GM13976 (cell line): Measurements from ENCODE around the gene GLB1L3.
A peak's percentile ranks its signal among the peaks of the same experiment; 100 is the strongest.
"Not testable (repeated sequence)": the region's sequence is repeated elsewhere in the genome, so short reads cannot be mapped to it uniquely, and the experiment has no call there.

Experiments used
- DNase-seq: peaks from one replicate; pipeline ENCODE4 v3.0.0; 2012; ENCODE audit warnings: low spot score
- in situ Hi-C: fragments of 300-500 bp; cut with MboI; formaldehyde crosslinking; loops from one replicate; pipeline ENCODE4 v1.12.0; 2022; ENCODE audit warnings: low sequenced_read_pairs, mixed read lengths, inconsistent platforms; ENCODE audit not compliant: unreplicated experiment
- TF ChIP-seq, protein P1 (sequence below): IDR thresholded peaks from 2 replicates; pipeline ENCODE4 v1.5.1; 2012; ENCODE audit warnings: borderline replicate concordance, mild to moderate bottlenecking; ENCODE audit not compliant: insufficient read depth; ENCODE audit errors: extremely low read depth, missing control alignments, control extremely low read depth

Gene GLB1L3

DNA sequence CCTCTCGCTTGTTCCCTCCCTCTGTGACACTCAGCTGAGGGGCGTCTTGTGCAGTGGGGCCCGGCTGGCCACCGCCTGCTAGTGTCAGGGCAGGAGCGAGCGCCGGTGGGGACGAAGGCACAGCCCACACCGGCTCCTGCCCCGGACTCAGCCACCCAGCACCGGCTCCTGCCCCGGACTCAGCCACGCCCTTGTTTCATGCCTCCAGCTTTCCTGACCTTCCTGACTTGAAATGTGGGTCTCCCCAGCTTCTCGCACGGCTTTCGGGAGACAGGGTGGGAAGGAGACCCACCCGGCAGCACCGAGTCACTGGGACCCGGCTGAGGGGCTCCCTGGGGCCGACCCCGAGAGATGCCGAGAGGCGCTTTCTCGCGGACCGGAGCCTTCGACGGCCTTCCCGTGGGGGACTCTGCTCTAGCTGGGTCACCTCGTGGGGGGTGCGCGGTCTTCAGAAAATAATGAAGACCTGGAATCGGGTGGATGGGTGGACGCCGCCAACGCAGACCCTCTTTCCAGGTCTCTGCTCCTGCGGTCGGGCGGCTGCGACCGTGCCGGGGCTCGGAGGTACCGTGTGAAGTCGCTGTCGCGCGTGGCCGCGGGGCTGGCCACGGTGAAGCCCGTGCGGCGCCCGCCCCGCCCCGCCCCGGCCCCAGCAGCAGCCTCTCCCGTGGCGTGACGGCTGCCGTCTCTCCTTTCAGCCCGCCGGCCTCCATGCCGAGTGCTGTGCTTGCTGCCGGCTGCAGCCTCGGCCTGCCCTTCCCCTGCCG, 65.8 kb downstream of the GLB1L3 start:
- DNase-seq = peak; percentile 11
- TF ChIP-seq, protein P1, sequence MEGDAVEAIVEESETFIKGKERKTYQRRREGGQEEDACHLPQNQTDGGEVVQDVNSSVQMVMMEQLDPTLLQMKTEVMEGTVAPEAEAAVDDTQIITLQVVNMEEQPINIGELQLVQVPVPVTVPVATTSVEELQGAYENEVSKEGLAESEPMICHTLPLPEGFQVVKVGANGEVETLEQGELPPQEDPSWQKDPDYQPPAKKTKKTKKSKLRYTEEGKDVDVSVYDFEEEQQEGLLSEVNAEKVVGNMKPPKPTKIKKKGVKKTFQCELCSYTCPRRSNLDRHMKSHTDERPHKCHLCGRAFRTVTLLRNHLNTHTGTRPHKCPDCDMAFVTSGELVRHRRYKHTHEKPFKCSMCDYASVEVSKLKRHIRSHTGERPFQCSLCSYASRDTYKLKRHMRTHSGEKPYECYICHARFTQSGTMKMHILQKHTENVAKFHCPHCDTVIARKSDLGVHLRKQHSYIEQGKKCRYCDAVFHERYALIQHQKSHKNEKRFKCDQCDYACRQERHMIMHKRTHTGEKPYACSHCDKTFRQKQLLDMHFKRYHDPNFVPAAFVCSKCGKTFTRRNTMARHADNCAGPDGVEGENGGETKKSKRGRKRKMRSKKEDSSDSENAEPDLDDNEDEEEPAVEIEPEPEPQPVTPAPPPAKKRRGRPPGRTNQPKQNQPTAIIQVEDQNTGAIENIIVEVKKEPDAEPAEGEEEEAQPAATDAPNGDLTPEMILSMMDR = no peak
- in situ Hi-C loops = no loop called here

DNA sequence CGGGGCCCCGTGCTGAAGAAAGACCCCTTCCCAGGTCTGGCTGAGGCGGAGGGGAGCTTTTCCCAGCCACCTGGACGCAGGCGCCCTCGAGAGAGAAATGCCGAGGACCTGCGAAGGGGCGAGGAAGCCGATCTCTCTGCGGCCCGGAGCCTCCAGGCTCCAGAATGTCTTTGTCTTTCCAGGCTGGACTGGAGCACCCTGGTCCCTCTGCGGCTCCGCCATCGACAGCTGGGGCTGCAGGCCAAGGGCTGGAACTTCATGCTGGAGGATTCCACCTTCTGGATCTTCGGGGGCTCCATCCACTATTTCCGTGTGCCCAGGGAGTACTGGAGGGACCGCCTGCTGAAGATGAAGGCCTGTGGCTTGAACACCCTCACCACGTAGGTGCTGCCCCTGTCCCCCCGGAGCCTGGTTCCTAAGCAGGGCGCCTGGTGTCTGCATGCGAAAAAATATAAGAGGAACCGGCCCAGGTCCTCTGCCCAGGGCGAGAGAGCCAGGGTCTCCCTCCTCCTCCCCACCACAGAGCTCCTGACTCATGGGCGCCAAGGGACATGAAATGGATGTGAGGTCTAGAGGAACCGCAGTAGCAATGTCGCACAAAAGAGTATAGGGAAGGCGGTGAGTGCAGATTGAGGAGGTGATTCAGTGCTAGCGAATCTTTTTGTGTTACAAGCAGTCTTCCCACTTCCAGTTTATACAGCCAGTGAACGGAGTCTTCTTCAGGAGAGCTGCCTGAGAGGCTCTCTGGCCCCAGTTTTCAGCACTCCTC, 66.6 kb downstream of the GLB1L3 start:
- in situ Hi-C loops = no loop called here
- TF ChIP-seq, protein P1 = no peak
- peak; percentile 17 for DNase-seq

DNA sequence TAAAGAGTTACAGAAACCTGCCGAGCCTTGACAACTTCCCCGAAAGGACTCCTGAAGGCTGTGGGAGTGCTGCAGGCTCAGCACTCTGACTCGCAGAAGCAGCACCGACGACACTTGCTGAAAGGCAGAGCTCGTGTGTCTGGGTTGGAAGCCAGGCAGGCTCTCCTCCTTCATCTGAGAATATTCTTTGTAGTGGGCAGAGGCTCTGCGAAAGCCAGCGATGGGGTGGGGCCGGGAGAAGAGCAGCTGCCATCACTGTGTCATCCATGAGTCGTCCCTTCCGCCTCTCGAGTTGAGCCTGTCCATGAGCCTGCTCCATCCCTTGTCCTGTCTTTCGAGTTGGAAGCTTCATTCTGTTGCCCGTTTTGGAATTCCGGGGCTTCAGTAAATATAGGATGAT, 67.5 kb downstream of the GLB1L3 start:
- in situ Hi-C loops = no loop called here
- TF ChIP-seq, protein P1 = no peak
- DNase-seq = no peak

DNA sequence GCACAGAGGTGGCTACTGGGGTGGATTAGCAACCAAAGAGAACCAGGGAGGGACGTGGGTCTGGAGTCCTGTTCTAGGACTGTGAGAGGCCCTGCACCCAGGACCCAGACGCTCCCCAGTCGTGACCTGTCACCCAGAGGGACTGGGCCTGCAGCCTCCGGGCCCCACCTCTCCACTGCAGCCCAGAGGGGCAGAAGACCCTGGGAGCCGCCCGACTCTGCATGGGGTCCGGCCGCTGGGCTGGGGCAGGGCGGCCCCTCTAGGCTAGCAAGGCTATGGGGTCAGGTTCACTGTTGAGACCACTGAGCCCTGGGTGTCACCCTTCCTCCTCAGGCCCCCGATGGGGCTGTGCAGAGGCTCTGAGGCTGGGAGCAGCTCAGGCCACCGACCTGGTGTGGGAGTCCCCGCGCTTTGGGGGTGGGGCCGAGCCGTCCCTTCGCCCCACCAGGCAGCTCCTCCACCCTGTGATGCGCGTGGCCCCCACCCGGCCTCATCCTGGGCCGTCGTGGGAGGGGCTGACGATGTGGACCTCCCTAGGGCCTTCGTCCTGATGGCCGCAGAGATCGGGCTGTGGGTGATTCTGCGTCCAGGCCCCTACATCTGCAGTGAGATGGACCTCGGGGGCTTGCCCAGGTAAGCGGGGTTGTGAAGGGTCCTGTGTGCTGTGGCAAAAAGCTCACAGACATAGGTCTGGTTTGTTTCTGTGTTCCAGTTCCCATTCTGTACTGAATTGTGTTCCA, 68.5 kb downstream of the GLB1L3 start:
- in situ Hi-C loops = not testable (repeated sequence)
- DNase-seq = peak; percentile 13

DNA sequence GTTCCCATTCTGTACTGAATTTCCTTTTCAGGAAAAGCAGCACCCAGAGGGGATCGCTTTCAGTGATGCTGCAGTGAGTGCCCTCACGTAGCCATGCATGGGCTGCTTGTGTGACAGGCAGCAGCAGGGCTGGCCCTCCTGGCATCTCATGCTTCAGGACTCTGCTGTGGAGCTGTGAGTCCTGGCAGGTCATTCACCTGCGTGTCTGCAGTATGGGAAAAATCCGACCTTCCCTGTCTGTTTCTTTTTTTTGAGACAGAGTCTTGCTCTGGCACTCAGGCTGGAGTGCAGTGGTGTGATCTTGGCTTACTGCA, 69.0 kb downstream of the GLB1L3 start:
- in situ Hi-C loops = no loop called here
- TF ChIP-seq, protein P1 = no peak
- DNase-seq = no peak

DNA sequence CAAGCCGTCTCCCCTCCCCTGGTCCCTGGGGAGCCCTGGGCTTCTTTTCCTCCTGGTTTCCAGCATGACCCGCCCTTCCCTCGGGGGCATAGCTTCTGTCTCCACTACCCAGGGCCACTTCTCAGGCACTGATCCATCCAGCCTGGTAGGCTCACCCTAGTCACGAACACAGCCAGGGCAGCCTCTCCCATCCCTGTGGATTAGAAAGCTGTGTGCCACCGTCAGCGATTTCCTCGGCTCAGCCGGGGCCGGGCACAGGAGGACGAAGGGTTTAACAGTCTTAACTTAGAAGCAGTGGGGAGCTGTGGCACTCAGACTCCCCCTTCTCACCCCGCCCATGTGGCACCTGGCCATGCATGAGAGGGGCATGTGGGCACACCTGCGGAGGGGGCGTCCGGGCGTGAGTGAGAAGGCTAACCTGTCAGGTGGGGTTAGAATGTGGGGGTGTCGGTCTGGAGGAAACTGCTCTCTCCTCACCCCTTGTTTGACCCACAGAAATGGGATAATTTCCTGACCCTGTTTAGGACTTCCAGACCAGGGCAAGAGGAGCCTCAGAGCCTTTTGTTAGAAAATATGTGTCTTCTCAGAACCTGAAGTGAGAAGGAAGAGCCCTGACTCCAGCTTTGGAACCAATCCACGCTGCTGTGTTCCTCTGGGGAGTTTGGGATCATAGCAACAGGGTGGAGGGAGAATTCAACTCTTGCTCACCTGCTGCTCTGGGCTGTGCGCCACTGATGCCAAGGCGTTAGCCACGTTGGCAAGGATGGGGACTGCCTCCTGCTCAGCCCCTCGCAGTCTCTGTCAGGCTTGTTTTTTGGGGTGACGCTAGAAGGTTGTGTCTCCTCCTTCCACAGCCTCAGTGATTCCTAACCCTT, 70.2 kb downstream of the GLB1L3 start:
- in situ Hi-C loops = no loop called here
- DNase-seq = no peak
- TF ChIP-seq, protein P1 = no peak
